WI38 (cell line): Measurements from ENCODE around the gene KCNMB1.

ENCODE experiments used
- H3K4me3 ChIP-seq: 2 replicates; pipeline ENCODE4 v1.5.1; 2011; ENCODE audit warnings: low read depth, mild to moderate bottlenecking, control low read depth, low read length
- CTCF ChIP-seq: IDR thresholded peaks from 2 replicates; pipeline ENCODE4 v1.5.1; 2012; ENCODE audit warnings: low read depth, mild to moderate bottlenecking, control low read depth, low read length

KCNMB1 gene

GRCh38 chr5:170365011-170365410 is 24.2 kb downstream of the KCNMB1 start:
- no peak for TF ChIP-seq CTCF
- H3K4me3 ChIP-seq = no peak overlapping the region

- no peak for TF ChIP-seq CTCF
- no peak overlapping the region for H3K4me3 ChIP-seq
Measured at GRCh38 chr5:170363671-170364070, 25.5 kb downstream of the KCNMB1 start.

- H3K4me3 ChIP-seq = no peak overlapping the region
- TF ChIP-seq CTCF = no peak
Measured at GRCh38 chr5:170362656-170363055, 26.5 kb downstream of the KCNMB1 start.

GRCh38 chr5:170362102-170362501 is 27.1 kb downstream of the KCNMB1 start:
- TF ChIP-seq CTCF = no peak
- no peak overlapping the region for H3K4me3 ChIP-seq

DNA sequence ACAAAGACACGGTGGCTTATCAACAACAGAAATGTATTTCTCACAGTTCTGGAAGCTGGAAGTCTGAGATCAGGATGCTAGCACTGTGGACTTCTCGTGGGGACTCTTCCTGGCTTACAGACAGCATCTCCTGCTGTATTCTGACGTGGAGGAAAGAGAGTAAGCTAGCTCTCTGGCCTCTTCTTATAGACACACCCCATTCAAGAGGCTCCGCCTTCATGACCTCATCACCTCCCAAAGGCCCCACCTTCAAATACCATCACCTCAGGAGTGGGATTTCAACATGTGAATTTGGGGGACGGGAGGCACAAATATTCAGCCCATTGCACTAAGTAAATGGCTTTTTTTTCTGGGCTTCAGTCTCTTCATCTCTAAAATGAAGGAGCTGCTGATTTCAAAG is 27.6 kb downstream of the KCNMB1 start:
- no peak overlapping the region for H3K4me3 ChIP-seq
- TF ChIP-seq CTCF = no peak

GRCh38 chr5:170361116-170361515 is 28.1 kb downstream of the KCNMB1 start:
- H3K4me3 ChIP-seq = no peak overlapping the region

DNA sequence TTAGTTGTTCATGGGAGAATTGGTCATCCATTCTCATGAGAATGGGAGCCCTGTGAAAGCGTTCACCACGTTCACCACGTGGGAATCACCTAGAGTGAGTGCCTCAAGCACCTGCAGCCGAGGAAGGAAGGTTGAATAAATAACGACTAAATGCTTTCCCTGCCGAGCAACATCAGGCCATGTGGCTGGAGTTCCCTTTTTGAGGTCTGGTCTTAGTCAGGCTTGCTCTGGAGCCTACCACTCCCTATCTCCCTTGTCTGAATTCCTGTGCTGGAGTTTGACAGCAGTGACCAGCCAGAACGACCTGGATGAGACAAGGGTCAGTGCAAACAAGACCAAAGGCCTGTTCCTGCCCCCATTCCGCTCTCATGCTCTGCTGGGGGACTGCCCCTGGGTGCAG is 28.5 kb downstream of the KCNMB1 start:
- H3K4me3 ChIP-seq = no peak overlapping the region
- TF ChIP-seq CTCF = no peak

More at GRCh38 chr5:170361116-170361515, 28.1 kb downstream of the KCNMB1 start:
- TF ChIP-seq CTCF = no peak
